HUES6 (cell line): Measurements from ENCODE around the gene ANAPC10.
"Not testable (repeated sequence)": the region's sequence is repeated elsewhere in the genome, so short reads cannot be mapped to it uniquely, and the experiment has no call there.

Experiments used
- H3K27ac ChIP-seq: 2 replicates; pipeline ENCODE4 v1.7.0; 2013; ENCODE audit warnings: low read depth, mild to moderate bottlenecking, low read length, inconsistent platforms
- H3K27me3 ChIP-seq: 2 replicates; pipeline ENCODE4 v1.6.1; 2013; ENCODE audit warnings: low read length; ENCODE audit not compliant: control insufficient read depth, insufficient read depth
- H3K36me3 ChIP-seq: 2 replicates; pipeline ENCODE4 v1.6.1; 2013; ENCODE audit warnings: low read length; ENCODE audit not compliant: control insufficient read depth, insufficient read depth
- H3K4me1 ChIP-seq: 2 replicates; pipeline ENCODE4 v1.6.1; 2013; ENCODE audit warnings: low read length; ENCODE audit not compliant: control insufficient read depth, insufficient read depth
- H3K4me3 ChIP-seq: 2 replicates; pipeline ENCODE4 v1.5.1; 2013; ENCODE audit warnings: low read depth, low read length
- H3K9ac ChIP-seq: one replicate; pipeline ENCODE4 v1.6.1; 2013; ENCODE audit warnings: mild to moderate bottlenecking, low read length
- H3K9me3 ChIP-seq: 2 replicates; pipeline ENCODE4 v1.6.1; 2013; ENCODE audit warnings: low read depth, low read length; ENCODE audit not compliant: control insufficient read depth, insufficient read depth

Gene ANAPC10

GRCh38 chr4:145097821-145098674 is at the start of gene ANAPC10, which contains the start of gene ABCE1:
ANAPC10 (minus strand) TSS chr4:145098196; CDS start chr4:145096099, 2,097 bp downstream.
ABCE1 (plus strand) TSS chr4:145098311; CDS start chr4:145104413, 6,102 bp downstream.
- Histone ChIP-seq H3K36me3 (peaks cover 22% of the 10 kb centered on the region), H3K27ac (peak within 1 kb of the TSS; percentile 38; the same call in 1 of the 2 replicates)

GRCh38 chr4:145136219-145136618 is 38.2 kb upstream of the ANAPC10 start:
- H3K9ac ChIP-seq, H3K27ac ChIP-seq, H3K27me3 ChIP-seq, H3K9me3 ChIP-seq, H3K4me1 ChIP-seq, H3K4me3 ChIP-seq: not testable (repeated sequence)
- H3K36me3 ChIP-seq, result peaks cover 47% of the 10 kb centered on the region

More at GRCh38 chr4:145097821-145098674, at the start of gene ANAPC10, which contains the start of gene ABCE1:
- peak within 1 kb of the TSS; percentile 89 for H3K4me3 ChIP-seq
- H3K9ac ChIP-seq, result peak within 1 kb of the TSS; percentile 91
- H3K9me3 ChIP-seq, result peaks cover 4% of the 10 kb centered on the region; the same call in 1 of the 2 replicates
- no peaks in the 10 kb centered on the region; the same call in 1 of the 2 replicates for H3K4me1 ChIP-seq
- H3K27me3 ChIP-seq, result no peaks in the 10 kb centered on the region

DNA sequence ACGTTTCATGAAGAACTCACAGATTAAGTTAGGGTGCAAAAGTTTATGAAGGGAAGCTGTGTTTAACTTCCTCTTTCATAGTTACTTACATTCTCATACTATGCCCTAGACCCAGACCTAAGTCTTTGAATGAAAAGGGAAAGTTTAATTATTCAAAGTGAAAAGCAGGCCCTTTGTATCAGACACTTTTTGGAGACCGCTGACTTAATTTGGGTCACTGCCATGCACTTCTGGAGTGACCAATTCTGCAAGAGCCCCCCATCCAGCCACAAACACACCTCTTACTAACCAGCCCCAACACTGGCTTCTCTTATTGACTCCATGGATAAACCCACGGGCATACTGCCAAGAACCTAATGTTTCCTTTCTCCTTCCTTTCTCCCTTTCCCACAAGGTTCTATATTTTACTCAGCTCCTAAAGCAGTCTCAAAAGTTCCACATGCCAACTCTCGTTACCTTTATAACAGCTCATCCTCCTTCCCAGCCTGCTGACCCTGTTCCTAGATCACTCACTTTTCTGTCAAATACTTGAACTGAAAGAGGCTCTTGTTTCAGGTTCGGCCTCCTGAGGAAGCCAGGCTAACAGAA is 34.6 kb upstream of the ANAPC10 start:
- Histone ChIP-seq H3K9me3 (no peaks in the 10 kb centered on the region), H3K9ac (no peak overlapping the region), H3K36me3 (peaks cover 40% of the 10 kb centered on the region), H3K4me3 (no peak overlapping the region), H3K27ac (no peak overlapping the region), H3K4me1 (no peaks in the 10 kb centered on the region), H3K27me3 (no peaks in the 10 kb centered on the region)

DNA sequence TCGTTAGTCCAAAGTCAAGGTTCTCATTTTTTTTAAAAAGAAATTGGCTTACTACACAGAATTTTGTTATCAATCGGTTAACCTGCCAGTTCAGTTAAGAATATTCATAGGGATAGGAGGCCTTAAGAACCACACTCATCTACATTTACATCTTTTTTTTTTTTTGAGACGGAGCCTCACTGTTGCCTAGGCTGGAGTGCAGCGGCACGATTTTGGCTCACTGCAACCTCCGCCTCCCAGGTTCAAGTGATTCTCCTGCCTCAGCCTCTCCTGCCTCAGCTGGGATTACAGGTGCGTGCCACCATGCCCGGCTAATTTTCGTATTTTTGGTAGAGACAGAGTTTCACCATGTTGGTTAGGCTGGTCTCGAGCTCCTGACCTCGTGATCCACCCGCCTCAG is 33.9 kb upstream of the ANAPC10 start:
- H3K9ac ChIP-seq, result no peak overlapping the region
- H3K36me3 ChIP-seq, result peaks cover 43% of the 10 kb centered on the region
- no peak overlapping the region for H3K4me3 ChIP-seq
- H3K27me3 ChIP-seq, result no peaks in the 10 kb centered on the region
- no peak overlapping the region for H3K27ac ChIP-seq
- no peaks in the 10 kb centered on the region for H3K9me3 ChIP-seq
- H3K4me1 ChIP-seq, result no peaks in the 10 kb centered on the region

DNA sequence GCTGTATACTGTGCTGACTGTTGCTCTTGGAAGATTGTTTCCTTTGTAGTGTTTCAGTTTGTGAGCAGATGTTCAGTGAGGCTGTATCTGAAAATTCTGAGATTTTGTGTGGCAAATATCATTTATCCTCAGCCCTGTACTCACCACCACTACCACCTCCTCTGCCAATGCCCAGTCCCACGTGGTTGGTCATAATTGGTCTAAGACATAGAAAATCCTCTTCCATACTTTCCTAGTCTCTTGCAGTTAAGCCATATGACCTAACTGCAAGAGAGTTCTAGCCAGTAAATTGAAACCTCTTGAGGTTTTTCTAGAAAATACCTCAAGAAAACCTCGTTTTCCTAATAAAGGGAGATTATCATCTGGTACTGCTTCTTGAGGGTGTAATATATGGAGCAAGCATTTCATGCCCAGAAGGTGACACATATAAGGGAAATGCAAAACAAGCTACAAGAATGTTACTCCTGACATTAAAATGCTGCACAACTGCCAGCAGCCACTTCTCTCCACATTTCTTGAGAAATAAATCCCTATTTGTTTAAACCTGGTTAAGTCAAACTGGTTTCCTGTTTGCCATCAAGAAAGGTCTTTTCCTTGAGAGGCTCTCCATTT is 32.9 kb upstream of the ANAPC10 start:
- H3K36me3 ChIP-seq, result peaks cover 53% of the 10 kb centered on the region
- no peak overlapping the region for H3K9ac ChIP-seq
- no peak overlapping the region for H3K27ac ChIP-seq
- H3K9me3 ChIP-seq, result no peaks in the 10 kb centered on the region
- H3K4me1 ChIP-seq, result no peaks in the 10 kb centered on the region
- H3K4me3 ChIP-seq, result no peak overlapping the region
- no peaks in the 10 kb centered on the region for H3K27me3 ChIP-seq

- H3K27me3 ChIP-seq, result no peaks in the 10 kb centered on the region
- no peaks in the 10 kb centered on the region for H3K4me1 ChIP-seq
- H3K4me3 ChIP-seq, result no peak overlapping the region
- no peak overlapping the region for H3K9ac ChIP-seq
- peaks cover 58% of the 10 kb centered on the region for H3K36me3 ChIP-seq
- no peaks in the 10 kb centered on the region for H3K9me3 ChIP-seq
- H3K27ac ChIP-seq, result no peak overlapping the region
Measured at GRCh38 chr4:145130130-145130529, 32.1 kb upstream of the ANAPC10 start.

- Histone ChIP-seq H3K9me3 (no peaks in the 10 kb centered on the region), H3K36me3 (peaks cover 98% of the 10 kb centered on the region), H3K4me3 (no peak overlapping the region), H3K9ac (no peak overlapping the region), H3K27ac (no peak overlapping the region), H3K27me3 (no peaks in the 10 kb centered on the region), H3K4me1 (no peaks in the 10 kb centered on the region)
Measured at GRCh38 chr4:145125396-145125795, 27.4 kb upstream of the ANAPC10 start.

DNA sequence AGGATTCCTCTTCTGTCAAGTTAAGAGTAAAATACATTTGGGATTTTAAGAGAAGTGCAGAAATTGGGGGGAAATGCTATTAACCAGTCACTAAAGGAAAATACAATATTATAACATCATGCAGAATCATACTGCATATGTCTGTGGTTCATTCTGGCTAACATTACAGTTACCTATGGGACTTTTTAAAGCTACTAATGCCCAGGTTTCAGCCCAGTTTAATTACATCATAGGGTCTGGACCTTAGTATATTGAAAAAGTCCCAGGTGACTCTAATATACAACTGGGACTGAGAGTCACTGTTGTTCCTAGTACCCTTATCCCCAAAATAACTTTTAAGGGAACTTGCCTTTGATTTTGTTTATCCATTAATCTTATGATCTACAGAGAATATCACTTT is 10.1 kb upstream of the ANAPC10 start:
- no peaks in the 10 kb centered on the region for H3K4me1 ChIP-seq
- no peak overlapping the region for H3K9ac ChIP-seq
- H3K27ac ChIP-seq, result no peak overlapping the region
- no peak overlapping the region for H3K4me3 ChIP-seq
- no peaks in the 10 kb centered on the region for H3K9me3 ChIP-seq
- H3K36me3 ChIP-seq, result peaks cover 89% of the 10 kb centered on the region
- H3K27me3 ChIP-seq, result no peaks in the 10 kb centered on the region

GRCh38 chr4:145107126-145107525 is 9.1 kb upstream of the ANAPC10 start:
- Histone ChIP-seq H3K27ac (no peak overlapping the region), H3K9me3 (no peaks in the 10 kb centered on the region), H3K36me3 (peaks cover 79% of the 10 kb centered on the region), H3K4me3 (no peak overlapping the region), H3K9ac (no peak overlapping the region), H3K27me3 (no peaks in the 10 kb centered on the region), H3K4me1 (no peaks in the 10 kb centered on the region)

- peaks cover 43% of the 10 kb centered on the region for H3K36me3 ChIP-seq
- no peaks in the 10 kb centered on the region; the same call in 1 of the 2 replicates for H3K4me1 ChIP-seq
- H3K27ac ChIP-seq, result no peak overlapping the region
Measured at GRCh38 chr4:145103496-145103895, 5.5 kb upstream of the ANAPC10 start.

DNA sequence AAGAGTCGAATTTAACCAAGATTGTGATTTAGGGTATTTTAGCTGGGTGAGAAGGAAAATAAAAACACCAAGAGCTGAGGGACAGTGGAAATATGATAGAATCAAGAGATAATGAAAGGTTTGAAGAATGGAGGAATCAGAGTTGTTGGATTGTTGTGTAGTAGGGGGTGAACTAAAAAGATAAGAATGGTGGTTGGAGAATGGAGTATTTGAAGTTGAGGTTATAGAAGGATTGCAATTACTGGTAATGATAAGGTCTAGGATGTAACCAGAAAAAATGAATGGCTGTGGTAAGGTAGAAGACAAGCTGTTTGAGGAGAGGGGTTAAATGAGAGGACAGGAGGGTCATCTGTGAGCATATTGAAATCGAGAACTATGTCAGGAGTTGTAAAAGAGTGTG is 4.6 kb upstream of the ANAPC10 start:
- no peaks in the 10 kb centered on the region for H3K9me3 ChIP-seq
- no peaks in the 10 kb centered on the region; the same call in 1 of the 2 replicates for H3K4me1 ChIP-seq
- H3K9ac ChIP-seq, result no peak overlapping the region
- H3K27ac ChIP-seq, result no peak overlapping the region
- H3K4me3 ChIP-seq, result no peak overlapping the region
- no peaks in the 10 kb centered on the region for H3K27me3 ChIP-seq
- peaks cover 34% of the 10 kb centered on the region for H3K36me3 ChIP-seq

More at GRCh38 chr4:145103496-145103895, 5.5 kb upstream of the ANAPC10 start:
- Histone ChIP-seq H3K27me3 (no peaks in the 10 kb centered on the region), H3K9me3 (no peaks in the 10 kb centered on the region), H3K9ac (no peak overlapping the region), H3K4me3 (no peak overlapping the region)
